Mesenchymal stem cell (in vitro differentiated cells and primary cell): ENCODE measurements around the gene R3HCC1L.

Experiments
- DNase-seq: peaks from one replicate; pipeline ENCODE4 v3.0.0-alpha.2; 2013
- H2AFZ ChIP-seq: one replicate; pipeline ENCODE4 v1.6.1; 2013; ENCODE audit warnings: low read depth, mild to moderate bottlenecking, control low read depth, inconsistent platforms, low read length, moderate library complexity
- H2AK5ac ChIP-seq: 2 replicates; pipeline ENCODE4 v1.6.1; 2013; ENCODE audit warnings: low read length, moderate library complexity, mild to moderate bottlenecking, inconsistent platforms; ENCODE audit not compliant: severe bottlenecking
- H2BK120ac ChIP-seq: one replicate; pipeline ENCODE4 v1.6.1; 2013; ENCODE audit warnings: low read depth, mild to moderate bottlenecking, inconsistent platforms, low read length, moderate library complexity
- H2BK12ac ChIP-seq, 2 experiments: one replicate each; pipeline ENCODE4 v1.6.1; 2013; ENCODE audit warnings: inconsistent platforms in 2 of 2, low read length in 2 of 2, mild to moderate bottlenecking in 2 of 2, moderate library complexity in 2 of 2, control low read depth in 1 of 2
- H2BK15ac ChIP-seq: one replicate; pipeline ENCODE4 v1.6.1; 2013; ENCODE audit warnings: mild to moderate bottlenecking, low read depth, inconsistent platforms; ENCODE audit not compliant: poor library complexity, severe bottlenecking
- H2BK5ac ChIP-seq: 2 replicates; pipeline ENCODE4 v1.6.1; 2013; ENCODE audit warnings: low read depth, mild to moderate bottlenecking, low read length, control low read depth, inconsistent platforms; ENCODE audit not compliant: poor library complexity, severe bottlenecking
- H3K14ac ChIP-seq, 2 experiments: one replicate each; pipeline ENCODE4 v1.6.1; 2013; ENCODE audit warnings: inconsistent platforms in 2 of 2, low read length in 2 of 2, control low read depth in 1 of 2, mild to moderate bottlenecking in 1 of 2, moderate library complexity in 1 of 2
- H3K18ac ChIP-seq, 2 experiments: one replicate each; pipeline ENCODE4 v1.6.1; 2013; ENCODE audit warnings: inconsistent platforms in 2 of 2, low read length in 2 of 2, control low read depth in 1 of 2, low read depth in 1 of 2, mild to moderate bottlenecking in 1 of 2
- H3K23ac ChIP-seq, 2 experiments: one replicate each; pipeline ENCODE4 v1.6.1; 2013; ENCODE audit warnings: inconsistent platforms in 2 of 2, low read length in 2 of 2, mild to moderate bottlenecking in 2 of 2, moderate library complexity in 2 of 2, control low read depth in 1 of 2
- H3K27ac ChIP-seq: 2 replicates; pipeline ENCODE4 v1.5.1; 2013; ENCODE audit warnings: mild to moderate bottlenecking, moderate library complexity, low read length, control low read depth, inconsistent platforms; ENCODE audit not compliant: poor library complexity, severe bottlenecking
- H3K27me3 ChIP-seq, 2 experiments: 2 replicates each; pipeline versions ENCODE4 v1.6.1 to v1.7.0; 2013; ENCODE audit warnings: low read length in 2 of 2, mild to moderate bottlenecking in 2 of 2, moderate library complexity in 2 of 2, control low read depth in 1 of 2, inconsistent platforms in 1 of 2; ENCODE audit not compliant: control insufficient read depth in 1 of 2, insufficient read depth in 1 of 2
- H3K36me3 ChIP-seq, 2 experiments: 2 replicates each; pipeline versions ENCODE4 v1.6.1 to v1.7.0; 2013; ENCODE audit warnings: low read length in 2 of 2, control low read depth in 1 of 2, inconsistent platforms in 1 of 2, low read depth in 1 of 2, mild to moderate bottlenecking in 1 of 2; ENCODE audit not compliant: insufficient read depth in 2 of 2, control insufficient read depth in 1 of 2
- H3K4ac ChIP-seq, 2 experiments: one replicate each; pipeline ENCODE4 v1.6.1; 2013; ENCODE audit warnings: inconsistent platforms in 2 of 2, low read length in 2 of 2, mild to moderate bottlenecking in 2 of 2, moderate library complexity in 2 of 2, control low read depth in 1 of 2, low read depth in 1 of 2
- H3K4me1 ChIP-seq: 2 replicates; pipeline ENCODE4 v1.6.1; 2013; ENCODE audit warnings: low read depth, low read length, control low read depth; ENCODE audit not compliant: control insufficient read depth, insufficient read depth
- H3K4me2 ChIP-seq: 2 replicates; pipeline ENCODE4 v1.6.1; 2013; ENCODE audit warnings: low read length, mild to moderate bottlenecking, inconsistent platforms; ENCODE audit not compliant: poor library complexity, severe bottlenecking
- H3K4me3 ChIP-seq, 2 experiments: 2 replicates each; pipeline versions ENCODE4 v1.5.1 to v1.7.0; 2013; ENCODE audit warnings: low read length in 2 of 2, mild to moderate bottlenecking in 2 of 2, control low read depth in 1 of 2, low read depth in 1 of 2; ENCODE audit not compliant: insufficient read depth in 1 of 2
- H3K79me1 ChIP-seq: replicated peaks from 2 replicates; pipeline ENCODE4 v1.6.1; 2013; ENCODE audit warnings: mild to moderate bottlenecking, control low read depth, low read length, inconsistent platforms; ENCODE audit not compliant: poor library complexity, severe bottlenecking
- H3K9ac ChIP-seq: 2 replicates; pipeline ENCODE4 v1.7.0; 2013; ENCODE audit warnings: mild to moderate bottlenecking, low read length, moderate library complexity
- H3K9me3 ChIP-seq: 2 replicates; pipeline ENCODE4 v1.7.0; 2013; ENCODE audit warnings: mild to moderate bottlenecking, low read length; ENCODE audit not compliant: control insufficient read depth
- H4K8ac ChIP-seq: one replicate; pipeline ENCODE4 v1.6.1; 2013; ENCODE audit warnings: inconsistent platforms, mild to moderate bottlenecking, low read length, moderate library complexity
- H4K91ac ChIP-seq: one replicate; pipeline ENCODE4 v1.6.1; 2013; ENCODE audit warnings: mild to moderate bottlenecking, low read length, inconsistent platforms
- WGBS: methylation state at CpG from one replicate; pipeline ENCODE4 v1.1.7; 2013; ENCODE audit warnings: mixed read lengths; 5-methylcytosine and 5-hydroxymethylcytosine counted together

Gene R3HCC1L

GRCh38 chr10:98285416-98285815 is 151.0 kb downstream of the R3HCC1L start:
- H2BK5ac ChIP-seq, result no peak overlapping the region
- peaks cover 35 to 41% of the 10 kb centered on the region in 2 experiments for H3K27me3 ChIP-seq
- H3K4ac ChIP-seq, result no peak overlapping the region
- H3K9me3 ChIP-seq, result peaks cover 16% of the 10 kb centered on the region
- no peak overlapping the region for H3K27ac ChIP-seq
- WGBS, result 74% methylated on average over 2 of the region's 2 CpGs
- peak overlapping the region in 1 of 2 experiments; percentile 12 for H3K14ac ChIP-seq
- H2BK12ac ChIP-seq, result no peak overlapping the region
- H2BK120ac ChIP-seq, result no peak overlapping the region
- no peak overlapping the region for H3K4me2 ChIP-seq
- H2AFZ ChIP-seq, result no peak overlapping the region
- no peak for DNase-seq
- no peaks in the 10 kb centered on the region for H3K79me1 ChIP-seq
- H2BK15ac ChIP-seq, result peak overlapping the region; percentile 37
- no peak overlapping the region for H3K4me3 ChIP-seq
- no peak overlapping the region for H3K23ac ChIP-seq
- no peaks in the 10 kb centered on the region for H3K4me1 ChIP-seq
- H4K8ac ChIP-seq, result no peak overlapping the region
- no peaks in the 10 kb centered on the region for H3K36me3 ChIP-seq
- no peak overlapping the region for H3K9ac ChIP-seq
- no peak overlapping the region for H2AK5ac ChIP-seq
- H3K18ac ChIP-seq, result no peak overlapping the region
- no peak overlapping the region for H4K91ac ChIP-seq

GRCh38 chr10:98286419-98286818 is 152.0 kb downstream of the R3HCC1L start:
- H3K4me2 ChIP-seq, result no peak overlapping the region

GRCh38 chr10:98287321-98287720 is 152.9 kb downstream of the R3HCC1L start:
- Histone ChIP-seq H4K91ac (no peak overlapping the region), H3K27ac (no peak overlapping the region), H4K8ac (no peak overlapping the region), H2AFZ (no peak overlapping the region), H2BK12ac (no peak overlapping the region), H3K23ac (no peak overlapping the region), H3K9ac (no peak overlapping the region), H3K4me1 (no peaks in the 10 kb centered on the region), H3K36me3 (no peaks in the 10 kb centered on the region), H3K4me2 (no peak overlapping the region), H2AK5ac (no peak overlapping the region), H2BK120ac (no peak overlapping the region), H2BK15ac (no peak overlapping the region), H3K79me1 (no peaks in the 10 kb centered on the region), H3K27me3 (peaks cover 43 to 46% of the 10 kb centered on the region in 2 experiments), H3K9me3 (no peaks in the 10 kb centered on the region), H3K14ac (no peak overlapping the region), H3K4me3 (no peak overlapping the region), H3K18ac (no peak overlapping the region), H2BK5ac (no peak overlapping the region), H3K4ac (no peak overlapping the region)
- 87% methylated on average over 4 of the region's 5 CpGs for whole genome bisulfite sequencing
- DNase-seq, result no peak

More at GRCh38 chr10:98286419-98286818, 152.0 kb downstream of the R3HCC1L start:
- Histone ChIP-seq H3K4me3 (no peak overlapping the region), H3K27me3 (peaks cover 42 to 44% of the 10 kb centered on the region in 2 experiments), H3K36me3 (no peaks in the 10 kb centered on the region), H3K9ac (no peak overlapping the region), H3K18ac (no peak overlapping the region), H2BK120ac (no peak overlapping the region), H2AFZ (no peak overlapping the region), H3K23ac (no peak overlapping the region), H2BK15ac (no peak overlapping the region), H2BK5ac (no peak overlapping the region), H3K14ac (no peak overlapping the region), H2AK5ac (no peak overlapping the region), H3K79me1 (no peaks in the 10 kb centered on the region), H3K9me3 (peaks cover 7% of the 10 kb centered on the region), H3K27ac (no peak overlapping the region), H3K4me1 (no peaks in the 10 kb centered on the region), H4K8ac (no peak overlapping the region), H2BK12ac (no peak overlapping the region), H4K91ac (no peak overlapping the region), H3K4ac (no peak overlapping the region)
- 94% methylated on average over 11 of the region's 12 CpGs for WGBS
- DNase-seq, result no peak

GRCh38 chr10:98289802-98290209 is 155.3 kb downstream of the R3HCC1L start:
- Histone ChIP-seq H3K9ac (no peak overlapping the region), H3K27me3 (peaks cover 32 to 37% of the 10 kb centered on the region in 2 experiments), H2BK15ac (no peak overlapping the region), H3K4me2 (no peak overlapping the region), H3K4me3 (no peak overlapping the region), H2BK120ac (no peak overlapping the region), H2BK12ac (no peak overlapping the region), H3K4me1 (peaks cover 11% of the 10 kb centered on the region), H2BK5ac (no peak overlapping the region), H3K27ac (no peak overlapping the region), H3K36me3 (no peaks in the 10 kb centered on the region), H2AK5ac (no peak overlapping the region), H2AFZ (no peak overlapping the region), H3K9me3 (no peaks in the 10 kb centered on the region), H3K23ac (no peak overlapping the region), H3K79me1 (no peaks in the 10 kb centered on the region), H3K14ac (no peak overlapping the region), H3K18ac (no peak overlapping the region), H4K8ac (no peak overlapping the region), H3K4ac (no peak overlapping the region), H4K91ac (no peak overlapping the region)
- no peak for DNase-seq
- WGBS, result 75% methylated on average over 10 of the region's 10 CpGs
